Body of pancreas (tissue), 4 donors: ENCODE data around the gene MYLK.

Experiments used
- CTCF ChIP-seq, 7 experiments: fragments of 450-650 bp in 4 of 7; fragments of 200-600 bp in 3 of 7; sonication (generic) in 3 of 7; IDR thresholded peaks; one replicate each; pipeline ENCODE4 v1.5.1; 2016 to 2019; ENCODE audit warnings: antibody characterized with exemption in 7 of 7
- POLR2A ChIP-seq, 3 donors: fragments of 450-650 bp; IDR thresholded peaks; one replicate each; pipeline ENCODE4 v1.6.1; 2016; ENCODE audit warnings: antibody characterized with exemption in 3 of 3, mild to moderate bottlenecking in 2 of 3

- TF ChIP-seq CTCF (IDR thresholded peaks at IDR 0.05): no peak
- TF ChIP-seq POLR2A (IDR thresholded peaks at IDR 0.05): no peak
These were observed 312.2 kb downstream of the MYLK start for GRCh38 chr3:123571973-123572365.
